Measurements from ENCODE around the gene POC1A. TPM values are rescaled to one million over a fixed set of nuclear protein-coding genes. Genes with fewer than 3 reads are reported as not detected.

Gene POC1A
- total RNA-seq: 5.5 and 15.0 TPM in 2 replicates

DNA sequence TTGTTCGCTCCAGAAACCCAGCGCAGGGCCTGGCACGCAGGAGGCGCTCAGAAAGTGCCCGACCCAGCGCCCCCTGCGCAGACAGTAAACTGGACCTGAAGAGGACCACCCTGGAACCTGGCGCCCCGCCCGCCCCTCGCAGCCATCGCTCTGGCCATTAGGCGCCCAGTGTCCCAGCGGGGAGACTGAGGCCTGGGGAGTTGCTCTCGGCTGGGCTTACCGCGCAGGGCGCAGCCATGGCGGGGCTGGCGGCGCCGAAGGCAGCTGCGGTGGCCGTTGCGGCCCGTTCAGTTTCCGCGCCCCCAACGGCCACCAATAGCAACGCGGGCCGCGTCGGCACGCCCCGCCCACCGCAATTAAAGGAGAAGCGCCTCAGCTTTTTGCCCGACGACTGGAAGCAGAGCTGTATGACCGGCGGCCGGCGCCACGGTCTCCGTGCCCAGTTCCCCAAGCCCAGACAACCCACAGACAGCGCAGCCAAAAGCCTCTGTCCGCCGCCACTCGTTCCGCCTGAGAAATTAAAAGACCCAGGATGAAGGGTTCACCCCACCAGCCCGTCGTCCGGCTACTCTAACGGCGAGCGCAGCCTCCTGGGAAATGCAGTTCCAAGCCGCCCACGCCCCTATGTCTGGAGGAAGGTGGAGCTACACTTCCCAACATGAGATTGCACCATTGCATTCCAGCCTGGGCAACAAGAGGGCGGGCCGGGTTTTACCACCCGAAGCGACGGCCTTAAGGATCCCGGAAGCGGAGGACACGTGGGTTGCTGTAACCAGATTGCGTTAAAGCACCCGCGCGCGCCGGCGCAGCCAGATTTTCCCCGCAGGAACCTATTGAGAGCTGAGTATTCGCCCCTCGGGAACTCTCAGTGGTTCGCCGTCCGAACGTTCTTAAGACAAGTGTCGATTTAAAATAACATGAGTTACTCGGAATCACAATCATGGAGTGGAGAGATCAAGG, at the start of gene POC1A:
TSS of gene POC1A (minus strand) at position 289 of the 960 bp plus-strand sequence. CDS start at position 238, 51 bp downstream.

DNA sequence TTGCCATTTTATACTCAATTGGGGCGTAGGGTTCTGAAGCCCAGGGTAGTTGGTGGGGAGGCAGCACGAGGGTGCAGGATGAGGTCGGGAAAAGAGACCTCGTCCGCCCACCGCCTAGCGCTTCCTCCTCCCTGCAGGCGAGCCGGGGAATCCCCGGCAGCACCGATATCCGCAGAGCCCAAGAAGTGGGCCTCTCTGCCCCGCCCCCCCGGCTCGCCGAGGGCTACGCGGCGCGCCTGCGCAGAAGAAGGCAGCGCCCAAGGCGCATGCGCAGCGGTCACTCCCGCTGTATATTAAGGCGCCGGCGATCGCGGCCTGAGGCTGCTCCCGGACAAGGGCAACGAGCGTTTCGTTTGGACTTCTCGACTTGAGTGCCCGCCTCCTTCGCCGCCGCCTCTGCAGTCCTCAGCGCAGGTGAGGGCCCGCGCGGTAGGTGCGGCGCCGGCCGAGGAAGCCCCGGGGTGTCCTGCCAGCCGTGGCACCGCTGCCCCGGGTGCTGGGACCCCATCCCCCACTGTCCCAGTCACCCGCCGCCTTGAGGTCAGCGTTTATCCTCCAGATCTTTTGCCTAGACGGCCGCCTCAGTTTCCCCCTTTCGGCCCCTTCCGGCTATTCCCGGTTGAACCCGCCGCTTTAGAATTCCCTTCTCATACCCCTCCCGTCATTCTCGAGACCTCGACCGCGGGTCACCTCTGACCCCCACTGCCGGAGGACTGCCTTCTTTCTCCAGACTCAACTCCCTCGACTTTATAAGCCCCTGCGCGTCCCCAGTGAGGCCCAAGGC, 43.8 kb upstream of the POC1A start, which contains the start of gene ALAS1:
TSS of gene ALAS1 (plus strand) at position 319 of the 784 bp plus-strand sequence. CDS start 1,082 bp downstream, outside the sequence.

DNA sequence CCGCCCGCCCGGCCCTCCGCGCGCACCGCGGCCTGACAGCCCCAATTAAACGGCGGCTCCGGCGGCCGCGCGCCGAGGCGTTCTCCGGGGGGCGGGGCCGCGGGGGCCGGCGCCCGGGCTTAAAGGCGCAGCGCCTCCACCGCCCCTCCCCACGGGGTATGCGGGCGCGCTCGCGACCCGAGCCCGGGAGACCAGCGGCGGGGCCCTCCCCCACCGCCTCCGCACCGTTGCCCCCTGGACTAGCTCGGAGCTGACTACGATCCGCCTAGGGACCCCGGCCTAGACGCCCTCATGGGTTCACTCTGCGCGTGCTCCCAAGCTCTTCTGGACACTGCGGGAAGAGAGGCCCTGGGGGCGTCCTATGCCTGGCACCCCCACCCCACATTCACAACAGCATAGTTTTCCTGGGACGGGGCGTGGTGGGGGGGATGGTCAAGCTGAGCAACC, 97.7 kb downstream of the POC1A start, which contains the start of gene DUSP7:
TSS of gene DUSP7 (minus strand) at position 51 of the 447 bp plus-strand sequence. CDS start 205 bp downstream, outside the sequence.

Other genes starting within 250 kb of the POC1A start
- 18.6 and 20.5 TPM in 2 replicates for gene RRP9, start 212.5 kb downstream of the POC1A start, total RNA-seq
- 29.6 and 30.5 TPM in 2 replicates for gene PARP3, start 212.1 kb downstream of the POC1A start, total RNA-seq
- under 0.01 TPM in 1 of 2 replicates, not detected in the other for gene GPR62, start 199.0 kb downstream of the POC1A start, total RNA-seq
- 56.0 and 73.1 TPM in 2 replicates for gene PCBP4, start 187.0 kb downstream of the POC1A start, total RNA-seq
- 19.3 and 40.9 TPM in 2 replicates for gene ABHD14B, start 180.4 kb downstream of the POC1A start, total RNA-seq
- gene ABHD14A, start 179.4 kb downstream of the POC1A start, total RNA-seq: 12.9 and 14.9 TPM in 2 replicates
- gene ACY1, start 170.9 kb downstream of the POC1A start, total RNA-seq: 45.2 and 52.5 TPM in 2 replicates
- 1,028 and 1,056 TPM in 2 replicates for gene RPL29, start 158.5 kb downstream of the POC1A start, total RNA-seq
- gene DUSP7, start 97.9 kb downstream of the POC1A start, total RNA-seq: 6.1 and 11.9 TPM in 2 replicates
- 45.7 and 68.5 TPM in 2 replicates for gene ALAS1, start 43.7 kb upstream of the POC1A start, total RNA-seq
- gene TLR9, start 71.2 kb upstream of the POC1A start, total RNA-seq: under 0.01 and 0.17 TPM in 2 replicates
- gene TWF2, start 84.7 kb upstream of the POC1A start, total RNA-seq: 96.8 and 120 TPM in 2 replicates
- gene PPM1M, start 91.3 kb upstream of the POC1A start, total RNA-seq: 27.3 and 47.1 TPM in 2 replicates
- 66.3 and 69.6 TPM in 2 replicates for gene WDR82, start 124.2 kb upstream of the POC1A start, total RNA-seq
- gene GLYCTK, start 133.4 kb upstream of the POC1A start, total RNA-seq: 5.8 and 16.6 TPM in 2 replicates
- gene DNAH1, start 161.9 kb upstream of the POC1A start, total RNA-seq: 1.9 and 5.0 TPM in 2 replicates

Data from smooth muscle cell of trachea (primary cell).